Activated T-helper 1 cell treated with Interleukin-2 at 50 U/mL for 16 hours (primary cell): ENCODE data around the gene SHISA8.

Experiments used
- DNase-seq: peaks from one replicate; pipeline ENCODE4 v3.0.0-alpha.2; 2020; ENCODE audit warnings: low read depth

SHISA8 gene

DNA sequence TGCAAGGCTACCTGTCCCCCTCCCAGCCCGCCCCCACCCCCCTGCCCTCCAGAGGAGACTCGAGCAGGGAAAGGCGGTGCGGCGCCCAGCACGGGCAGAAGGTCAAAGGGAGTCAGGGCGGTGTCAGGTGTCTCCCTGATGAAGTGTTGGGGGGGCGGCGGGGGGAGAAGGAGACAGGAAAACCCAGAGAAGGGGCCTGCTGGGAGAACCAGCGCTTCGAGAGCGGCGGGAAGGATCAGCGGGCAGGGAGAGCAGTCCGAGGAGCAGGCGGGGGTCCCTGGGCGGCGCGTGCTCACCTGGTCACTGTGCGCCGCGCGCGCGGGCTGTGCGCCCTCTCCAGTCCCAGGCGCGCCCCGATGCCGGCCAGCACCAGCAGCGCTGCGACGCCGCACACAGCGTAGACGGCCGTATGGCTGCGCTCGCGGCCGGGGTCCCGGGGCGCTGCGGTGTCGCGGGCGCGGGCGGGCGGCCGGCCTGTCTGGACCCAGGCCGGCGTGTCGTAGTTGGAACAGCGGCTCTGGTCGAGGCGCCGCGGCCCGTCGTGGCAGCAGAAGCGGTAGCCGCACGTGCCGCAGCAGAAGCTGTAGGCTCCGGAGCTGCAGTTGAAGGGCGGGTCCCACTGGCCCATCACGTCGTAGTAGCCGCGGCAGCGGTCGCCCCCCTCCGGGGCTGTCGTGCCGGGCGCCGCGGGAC lies 886 bp downstream of the SHISA8 start:
- DNase-seq, result no peak

DNA sequence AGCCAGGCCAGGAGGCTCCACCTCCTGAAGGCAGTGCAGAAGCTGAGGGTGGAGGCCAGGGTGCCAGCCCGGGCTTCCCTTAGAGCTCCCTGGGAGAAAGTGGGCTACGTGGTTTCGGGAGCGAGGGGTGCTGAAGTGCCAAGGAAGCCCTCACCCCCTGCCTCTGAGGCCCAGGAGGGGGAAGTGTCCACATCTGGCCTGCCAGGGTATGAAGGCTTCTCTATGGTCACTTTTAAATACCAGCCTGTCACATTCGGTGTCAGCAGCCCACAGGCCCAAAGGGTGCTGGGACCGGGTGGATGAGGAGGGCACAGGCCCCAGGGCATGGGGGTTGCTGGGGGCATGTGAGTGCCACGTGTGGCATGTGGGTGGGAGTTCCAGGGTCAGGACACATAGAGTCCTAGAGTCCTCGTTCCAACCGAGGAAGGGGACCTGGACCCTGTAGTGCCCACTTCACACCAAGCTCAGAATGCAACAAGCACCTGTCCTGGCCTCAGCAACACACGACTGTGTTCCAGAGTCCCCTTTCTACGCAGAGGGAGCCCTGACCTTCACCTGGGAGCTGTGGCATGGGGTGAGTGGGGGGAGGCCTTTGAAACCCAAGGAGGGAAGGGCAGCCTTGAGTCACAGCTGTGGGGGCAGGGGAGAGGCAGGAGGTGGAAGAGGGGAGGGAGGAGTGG lies 1.7 kb downstream of the SHISA8 start:
- DNase-seq, result no peak

DNA sequence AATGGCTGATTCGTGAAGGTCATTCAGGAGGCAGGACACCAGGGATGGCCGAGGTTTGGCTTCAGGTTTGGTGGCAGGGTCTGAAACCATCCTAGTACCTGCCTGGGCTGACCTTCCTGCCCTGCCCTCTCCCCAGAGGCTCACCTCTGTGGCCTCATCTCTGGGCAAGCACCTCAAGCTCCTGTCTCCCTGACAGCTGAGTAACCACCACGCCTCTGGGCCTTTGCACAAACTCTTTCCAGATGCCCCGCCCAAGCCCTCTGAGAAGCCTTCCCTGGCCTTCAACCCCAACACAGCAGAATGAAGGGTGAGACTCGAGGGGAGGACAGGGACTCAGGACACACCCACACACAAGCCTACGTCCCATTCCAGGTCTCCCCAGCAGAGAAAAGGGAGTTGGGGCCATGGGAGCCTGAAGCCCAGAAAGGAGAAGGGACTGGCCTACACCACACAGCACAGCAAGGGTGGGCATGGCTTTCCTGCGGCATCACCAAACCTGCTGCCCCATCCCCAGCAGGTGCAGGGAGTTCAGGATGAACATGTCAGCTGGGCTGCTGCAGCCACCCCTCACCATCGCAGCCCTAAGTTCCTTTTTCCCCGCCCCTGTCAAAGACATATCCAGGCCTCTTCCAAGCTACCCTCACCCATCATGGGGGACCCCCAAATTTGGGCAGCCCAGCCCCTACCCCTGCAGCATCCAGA lies 2.4 kb downstream of the SHISA8 start:
- no peak for DNase-seq

DNA sequence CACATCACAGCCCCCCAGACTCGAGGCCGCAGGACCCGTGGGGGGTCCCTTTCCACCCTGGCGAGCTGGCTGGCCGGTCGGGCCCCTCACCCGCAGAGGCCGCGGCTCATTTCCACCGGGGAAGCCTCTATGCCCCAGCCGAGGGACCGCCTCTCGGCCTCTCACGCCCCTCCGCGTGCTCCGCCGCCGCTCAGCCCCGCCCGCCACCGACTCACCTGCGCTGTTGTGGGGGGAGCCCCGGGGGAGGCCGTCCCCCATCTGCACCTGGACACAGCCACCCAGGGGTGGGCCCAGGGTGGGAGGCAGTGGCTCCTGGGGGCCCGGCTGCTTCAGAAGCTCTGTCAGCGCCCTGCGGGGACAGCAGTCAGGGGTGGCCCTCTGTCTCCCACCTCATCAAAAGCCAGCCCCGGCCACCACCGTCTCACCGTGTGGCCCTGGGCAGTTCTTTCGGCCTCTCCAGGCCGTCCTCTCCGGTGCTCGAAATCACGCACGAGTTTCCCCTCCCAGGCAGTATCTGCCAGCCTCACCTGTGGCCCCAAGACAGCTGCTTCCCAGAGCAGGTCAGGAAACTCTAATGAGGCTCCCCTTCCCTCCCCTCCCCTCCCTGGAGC lies 3.8 kb downstream of the SHISA8 start:
- DNase-seq, result no peak

DNA sequence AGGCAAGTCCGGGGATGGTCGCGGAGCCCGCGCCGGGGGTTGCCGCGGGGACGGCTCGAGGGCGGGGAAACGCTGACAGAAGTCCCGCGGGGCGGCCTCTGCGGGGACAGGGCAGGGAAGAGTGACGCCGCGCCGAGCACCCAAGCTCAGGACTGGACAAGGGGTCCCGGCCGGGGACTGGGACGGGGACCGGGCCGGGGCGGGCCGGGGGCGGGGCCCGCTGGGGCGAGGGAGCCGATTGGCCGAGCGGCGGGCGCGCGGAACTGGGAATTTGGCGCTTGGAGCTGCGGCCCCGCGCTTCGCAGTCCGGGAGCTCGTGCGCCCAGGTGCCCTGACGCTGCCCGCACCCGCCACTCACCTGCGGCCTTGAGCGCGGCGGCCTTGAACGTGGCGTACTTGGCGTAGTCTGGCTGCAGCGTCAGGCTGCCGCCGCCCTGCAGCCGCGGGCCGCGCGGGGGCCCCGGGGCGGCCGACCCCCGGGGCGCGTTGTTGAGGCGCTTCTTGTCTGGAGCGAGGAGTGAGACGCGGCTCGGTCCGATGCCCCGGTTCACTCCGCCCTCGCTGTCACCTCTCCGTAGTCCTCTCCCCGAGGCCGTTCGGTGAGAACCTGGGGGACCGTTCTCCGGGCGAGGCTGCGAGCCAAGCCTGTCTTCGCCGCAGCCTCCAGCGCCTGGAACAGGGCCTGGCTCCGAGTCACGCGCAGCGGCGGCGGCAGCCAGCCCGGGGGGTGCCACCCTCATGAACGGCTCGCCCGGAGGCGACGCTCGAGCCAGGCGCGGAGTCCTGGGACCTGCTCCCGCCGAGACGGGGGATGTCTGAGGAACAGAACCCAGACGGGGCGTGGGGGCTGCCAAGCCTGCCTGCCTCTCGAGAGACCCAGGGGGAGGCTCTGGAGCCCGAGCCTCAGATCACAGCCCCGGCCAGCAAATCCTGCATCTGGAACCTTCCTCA lies 4.5 kb downstream of the SHISA8 start:
- no peak for DNase-seq

DNA sequence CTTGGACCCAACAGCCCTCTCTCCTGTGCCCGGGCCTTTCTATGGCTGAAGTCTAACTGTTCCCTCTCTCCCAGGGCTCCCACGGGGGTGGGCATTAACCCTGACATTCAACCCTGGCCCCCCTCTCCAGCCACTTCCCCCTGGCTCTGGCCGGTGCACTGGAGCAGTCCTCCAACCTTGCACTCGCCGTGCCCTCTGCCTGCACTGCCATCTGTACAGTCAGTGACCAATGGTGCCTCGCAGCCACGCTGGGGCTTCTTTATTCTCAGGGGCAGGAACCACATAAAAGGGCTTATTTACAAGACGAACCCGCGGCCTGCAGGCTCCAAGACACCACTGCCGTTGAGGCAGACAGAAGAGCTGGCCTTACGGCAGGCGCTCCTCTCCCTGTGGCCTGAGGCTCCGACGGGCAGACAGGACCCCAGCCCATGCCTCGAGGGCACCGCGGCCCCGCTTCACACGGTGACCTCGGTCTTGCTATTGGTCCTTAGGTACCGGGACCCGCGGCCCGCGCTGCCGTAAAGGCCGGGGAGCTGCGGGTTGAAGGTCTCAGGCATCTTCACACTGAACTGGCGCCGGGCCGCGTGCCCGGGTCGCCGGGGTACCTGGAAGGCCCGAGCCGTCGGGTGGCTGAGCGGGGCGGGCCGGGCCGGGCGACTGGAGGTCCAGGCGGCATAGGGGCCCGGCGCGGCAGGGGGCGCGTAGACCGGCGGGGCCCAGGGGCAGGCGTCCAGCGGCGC lies 5.4 kb downstream of the SHISA8 start:
- no peak for DNase-seq

DNA sequence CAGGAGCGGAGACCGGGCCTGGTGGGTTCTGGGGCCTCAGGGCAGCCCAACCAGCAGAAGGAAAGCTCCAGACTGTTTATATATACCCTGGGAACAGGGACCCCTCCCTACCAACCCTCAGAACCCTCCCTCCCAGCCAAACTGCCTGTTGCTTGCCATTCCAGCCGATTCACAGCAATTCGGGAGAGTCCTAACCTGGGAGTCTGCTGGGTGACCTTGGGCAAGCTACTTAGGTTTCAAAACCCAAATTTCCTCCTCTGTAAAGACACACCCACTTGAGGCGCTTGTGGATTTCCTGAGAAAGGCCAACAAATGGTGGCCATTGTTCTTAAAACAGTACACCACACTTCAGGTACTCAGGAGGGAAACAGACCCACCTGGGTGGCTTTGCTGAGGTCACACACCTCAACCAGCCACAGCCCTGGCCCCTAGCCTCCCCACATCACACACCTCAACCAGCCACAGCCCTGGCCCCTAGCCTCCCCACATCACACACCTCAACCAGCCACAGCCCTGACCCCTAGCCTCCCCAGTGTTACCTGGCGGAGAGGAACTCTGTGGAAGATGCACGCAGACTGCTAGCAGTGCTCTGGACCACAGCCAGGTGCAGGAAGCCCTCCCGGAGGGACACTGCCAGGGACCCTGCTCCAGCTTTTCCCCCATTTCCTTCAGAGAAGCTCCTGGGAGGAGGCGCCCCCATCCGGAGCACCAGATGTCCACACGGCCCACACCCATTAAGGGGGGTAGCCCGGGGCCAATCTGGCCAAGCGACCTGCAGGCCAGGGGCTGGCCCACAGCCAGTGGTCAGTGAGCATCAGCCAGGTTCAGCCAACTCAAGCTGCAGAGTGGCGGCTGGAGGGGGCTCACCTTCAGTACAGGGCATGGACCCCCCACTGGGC lies 6.2 kb downstream of the SHISA8 start:
- no peak for DNase-seq

DNA sequence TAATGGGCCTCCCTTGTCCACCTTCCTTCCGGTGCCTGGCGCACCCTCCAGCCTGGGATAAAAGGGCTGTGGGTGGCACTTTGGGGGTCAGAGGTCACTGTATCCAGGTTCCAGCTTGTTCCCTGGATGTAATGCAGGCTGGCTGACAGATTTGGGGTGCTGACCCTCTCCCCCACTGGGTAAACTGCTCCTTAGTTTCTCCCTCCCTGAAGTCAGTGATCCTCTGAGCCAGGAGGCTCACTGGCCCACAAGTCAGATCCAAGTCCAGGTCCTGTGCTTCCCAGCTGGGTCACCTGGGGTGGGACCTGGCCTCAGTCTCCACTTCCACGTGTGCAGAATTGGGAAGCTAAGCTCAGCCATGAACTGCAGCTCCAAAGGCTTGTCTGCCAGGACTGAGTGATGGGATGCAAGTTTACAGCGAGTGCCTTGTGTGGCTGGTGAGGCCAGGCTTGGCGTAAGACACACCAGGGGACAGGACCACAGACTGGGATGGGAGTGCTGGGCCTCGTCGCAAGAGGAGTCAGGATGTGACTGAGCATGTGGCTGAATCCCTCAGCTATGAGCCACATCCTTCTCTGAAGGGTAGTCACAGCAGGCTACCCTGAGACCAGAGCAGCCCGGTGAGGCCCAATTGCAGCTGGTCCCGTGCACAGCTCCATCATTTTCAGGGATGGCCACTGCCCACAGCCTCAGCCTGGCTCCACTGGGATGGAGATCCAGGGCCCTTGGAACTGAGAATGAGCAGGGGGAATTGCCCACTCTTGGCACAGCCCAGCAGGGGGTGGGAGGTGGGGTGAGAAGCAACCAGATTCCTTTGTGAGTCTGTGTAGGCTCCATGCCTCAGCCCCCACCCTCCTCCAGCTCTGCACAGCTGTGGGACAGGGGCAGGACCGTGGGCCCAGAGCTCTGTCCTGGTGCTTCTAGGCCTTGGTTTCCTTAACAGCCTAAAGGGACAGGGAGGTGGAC lies 7.2 kb downstream of the SHISA8 start:
- DNase-seq, result no peak

DNA sequence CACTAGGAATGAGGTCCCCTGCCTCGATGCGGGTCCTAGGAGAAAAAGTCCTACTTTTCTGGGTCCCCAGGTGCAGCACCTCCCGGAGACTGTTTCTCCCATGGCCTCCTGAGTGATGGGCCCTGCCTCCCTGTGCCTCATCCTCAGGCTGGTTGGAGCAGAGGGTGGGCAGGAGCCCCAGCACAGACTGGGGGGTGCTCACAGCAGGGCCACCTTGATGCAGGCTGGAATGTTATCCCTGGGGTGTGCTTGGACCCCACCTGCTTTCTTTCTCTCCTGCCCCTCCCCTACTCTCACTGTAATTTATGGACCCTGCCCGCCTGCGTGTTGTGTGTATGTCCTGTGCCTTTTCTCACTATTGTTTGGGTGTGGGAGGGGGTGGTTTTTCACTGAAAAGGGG lies 8.1 kb downstream of the SHISA8 start:
- DNase-seq, result no peak

DNA sequence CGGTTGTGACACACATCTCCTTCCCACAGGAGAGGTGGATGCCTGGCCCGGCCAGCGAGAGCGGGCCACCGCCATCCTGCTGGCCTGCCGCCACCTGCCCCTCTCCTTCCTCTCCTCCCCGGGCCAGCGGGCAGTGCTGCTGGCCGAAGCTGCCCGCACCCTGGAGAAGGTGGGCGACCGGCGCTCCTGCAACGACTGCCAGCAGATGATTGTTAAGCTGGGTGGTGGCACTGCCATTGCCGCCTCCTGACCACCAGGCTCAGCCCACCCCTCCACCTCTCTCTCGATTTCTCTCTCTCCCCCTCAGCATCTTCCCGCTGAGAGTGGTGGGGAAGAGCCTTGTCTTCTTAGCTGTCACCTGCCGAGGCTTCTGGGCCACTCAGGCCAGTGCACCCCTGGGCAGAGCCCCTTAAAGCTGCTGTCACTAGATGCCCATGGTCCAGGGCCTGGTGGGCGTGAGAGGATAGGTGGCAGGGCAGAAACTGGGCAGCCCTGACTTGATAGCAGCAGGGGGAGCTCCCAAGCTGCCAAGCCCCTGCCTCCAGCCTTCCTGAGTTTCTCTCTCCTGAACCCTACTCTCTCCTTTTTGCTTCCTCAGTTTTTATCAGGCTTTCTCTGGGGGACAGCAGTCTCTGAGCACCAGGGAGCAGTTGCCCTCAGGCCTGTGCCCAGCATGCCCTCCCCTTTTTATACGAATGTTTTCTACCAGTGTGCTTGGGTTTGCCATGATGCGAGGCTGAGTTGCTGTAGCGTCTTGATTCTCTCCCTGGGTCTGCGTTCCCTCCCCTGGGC lies 9.3 kb downstream of the SHISA8 start:
- DNase-seq, result no peak

DNA sequence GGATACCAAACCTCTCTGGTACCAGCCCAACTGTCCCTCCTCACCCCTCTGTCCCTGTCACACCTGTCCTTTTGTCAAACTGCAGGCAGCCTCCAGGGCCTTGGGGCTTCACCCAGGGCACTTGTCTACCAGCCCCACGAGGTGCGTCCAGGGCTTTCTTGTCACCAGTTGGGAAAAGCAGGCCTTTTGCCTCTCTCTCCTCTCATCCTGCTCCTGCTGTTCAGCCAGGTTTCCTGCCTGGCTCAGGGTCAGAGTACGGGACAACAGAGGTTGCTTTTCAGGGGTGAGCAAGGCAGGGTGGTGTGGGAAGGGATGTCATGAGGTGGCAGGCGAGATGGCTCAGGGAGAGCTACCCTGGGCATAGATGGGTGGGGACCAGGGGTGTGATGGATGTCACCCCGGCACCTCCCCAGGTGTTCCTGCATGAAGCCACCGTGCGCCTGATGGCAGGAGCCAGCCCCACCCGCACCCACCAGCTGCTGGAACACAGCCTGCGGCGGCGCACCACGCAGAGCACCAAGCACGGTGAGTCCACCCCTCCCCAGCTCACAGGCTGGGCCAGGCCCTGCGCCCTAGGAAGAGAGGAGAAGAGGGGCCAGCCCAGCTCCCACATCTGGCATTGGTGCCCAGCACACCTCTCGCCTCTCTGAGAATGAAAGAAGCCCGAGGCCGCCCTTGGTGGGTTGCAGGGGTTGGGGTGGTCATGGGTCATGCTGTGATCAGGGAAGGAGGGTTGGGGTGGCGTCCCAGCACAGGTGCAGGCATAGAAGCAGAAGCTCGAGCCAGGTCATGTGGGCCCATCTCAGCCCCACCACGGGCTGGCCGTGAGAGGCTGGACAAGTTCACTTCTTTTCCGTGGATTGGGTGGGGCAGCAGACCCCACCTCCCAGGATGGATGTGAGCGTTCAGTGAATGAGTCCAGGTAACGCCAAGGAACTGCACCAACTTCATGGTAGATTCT lies 10.1 kb downstream of the SHISA8 start:
- DNase-seq, result no peak

DNA sequence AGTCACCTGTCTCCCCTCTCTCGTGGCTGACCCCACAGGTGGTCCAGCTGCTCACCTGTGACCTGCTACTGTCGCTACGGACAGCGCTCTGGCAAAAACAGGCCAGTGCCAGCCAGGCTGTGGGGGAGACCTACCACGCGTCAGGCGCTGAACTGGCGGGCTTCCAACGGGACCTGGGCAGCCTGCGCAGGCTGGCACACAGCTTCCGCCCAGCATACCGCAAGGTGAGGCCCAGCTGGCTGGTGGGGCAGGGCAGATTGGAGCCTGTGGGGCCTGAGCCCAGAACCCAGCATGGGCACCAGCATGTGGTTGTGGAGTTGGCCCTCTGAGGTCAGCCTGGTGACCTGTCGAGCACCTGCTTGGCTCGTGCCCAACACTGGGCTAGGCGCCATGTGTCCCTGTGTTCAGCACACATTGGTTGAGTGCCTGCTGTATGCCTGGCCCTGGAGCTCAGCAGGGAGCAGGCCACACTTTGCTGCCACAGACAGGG lies 11.9 kb downstream of the SHISA8 start:
- no peak for DNase-seq

DNA sequence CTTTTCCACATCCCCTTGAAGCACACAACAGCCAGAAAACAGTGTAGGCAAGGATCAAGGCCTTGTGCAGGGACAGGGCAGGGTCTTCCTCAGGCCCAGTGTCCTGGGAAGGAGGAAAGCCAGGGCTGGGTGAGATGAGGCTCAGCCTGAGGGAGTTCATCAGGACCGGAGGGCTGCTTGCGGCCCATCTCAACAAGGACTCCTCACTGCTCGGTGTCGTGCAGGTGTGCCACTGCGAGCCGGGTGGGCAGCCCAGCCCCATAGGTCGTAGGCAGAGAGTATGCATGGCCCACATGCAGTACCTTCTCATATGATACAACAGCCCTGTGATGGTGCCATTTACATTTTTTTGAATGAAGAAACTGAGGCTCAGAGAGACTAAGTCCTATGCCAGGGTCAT lies 12.9 kb downstream of the SHISA8 start:
- DNase-seq, result no peak

DNA sequence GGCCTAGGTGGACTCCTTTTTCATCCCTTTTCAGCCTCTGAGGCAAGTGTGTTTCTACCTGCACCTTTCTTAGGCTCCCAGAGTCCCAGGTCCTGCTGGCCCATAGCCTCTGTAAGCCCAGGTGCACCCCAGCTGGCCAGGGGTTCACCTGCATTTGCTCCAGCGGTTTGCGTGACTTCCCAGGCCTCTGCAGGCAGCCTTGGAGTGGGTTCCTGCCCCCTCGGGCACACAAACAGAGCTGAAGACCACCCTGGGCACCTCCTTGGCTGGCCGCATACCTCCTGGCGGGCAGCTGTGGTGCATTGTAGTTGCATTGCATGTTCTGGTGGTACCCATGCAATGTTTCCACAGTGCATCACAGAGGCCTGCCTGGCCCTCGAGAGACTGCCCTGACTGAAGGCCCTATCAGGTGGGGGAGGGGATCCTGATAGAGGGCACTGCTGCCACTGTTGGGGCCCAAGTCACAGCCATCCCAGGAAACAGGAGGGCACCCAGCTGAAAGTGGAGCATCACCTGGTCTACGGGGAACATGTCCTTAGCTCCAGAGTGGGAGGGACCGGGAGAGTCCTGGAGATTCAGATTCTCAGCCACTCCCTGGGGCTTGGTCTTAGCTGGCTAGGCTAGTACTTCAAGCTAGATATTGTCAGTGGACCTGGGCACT lies 14.1 kb downstream of the SHISA8 start:
- no peak for DNase-seq

DNA sequence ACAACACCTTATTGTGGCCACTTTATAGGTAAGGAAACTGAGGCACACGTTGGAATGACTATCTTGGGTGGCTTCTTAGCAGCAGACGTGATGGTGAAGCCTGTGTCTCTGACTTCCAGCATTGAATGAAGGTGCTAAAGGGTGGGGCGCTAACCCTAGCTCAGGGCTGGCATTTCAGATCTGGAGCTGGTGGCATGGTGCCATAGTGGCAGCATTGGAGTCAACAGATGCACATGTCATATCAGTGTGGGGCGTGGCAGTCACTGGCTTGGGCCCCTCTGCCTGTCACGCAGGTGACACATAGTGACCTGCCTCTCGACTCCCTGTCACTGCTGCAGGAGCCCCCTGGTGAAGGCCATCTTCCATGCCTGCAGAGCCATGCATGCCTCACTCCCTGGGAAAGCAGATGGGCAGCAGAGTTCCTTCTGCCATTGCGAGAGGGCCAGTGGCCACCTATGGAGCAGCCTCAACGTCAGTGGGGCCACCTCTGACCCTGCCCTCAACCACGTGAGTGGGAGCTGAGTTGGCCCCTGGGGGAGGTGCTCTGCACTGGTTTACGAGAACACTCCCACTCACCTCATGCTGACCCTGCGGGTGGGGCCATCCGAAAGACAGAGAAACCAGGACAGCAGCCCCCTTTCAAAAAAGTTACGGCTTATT lies 14.8 kb downstream of the SHISA8 start:
- no peak for DNase-seq

DNA sequence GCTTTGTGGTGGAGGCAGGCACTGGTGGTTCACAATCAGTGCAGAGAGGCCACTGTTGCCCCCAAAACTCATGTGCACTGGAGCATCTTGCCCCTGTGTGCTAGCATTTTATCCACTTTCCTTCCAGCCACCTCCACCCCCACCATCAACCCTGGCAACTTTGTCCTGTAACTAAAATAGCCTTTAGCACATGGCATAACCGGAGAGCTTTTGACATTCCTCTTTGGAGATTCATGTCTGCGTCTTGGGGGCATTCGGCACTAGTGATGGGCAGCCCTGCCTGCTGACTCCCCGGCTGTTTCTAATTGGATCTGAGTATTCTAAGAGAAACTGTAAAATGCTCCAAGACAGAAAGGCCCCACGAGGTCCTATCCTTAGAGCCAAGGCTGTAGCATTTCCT lies 15.8 kb downstream of the SHISA8 start:
- DNase-seq, result no peak
